OCI-LY7 (cell line): ENCODE measurements around the gene RUNX1. TPM values are rescaled to one million over a fixed set of nuclear protein-coding genes. Genes with fewer than 3 reads are reported as not detected.

Source experiments
- BruUV-seq: library from RNA; stranded (reverse); fragments of 400-500 nt; replicated peaks from 2 replicates; lab custom pipeline; 2021; lab: Mats Ljungman, UMichigan
- CTCF ChIA-PET: fragments of 300-600 bp; sonication (Branson Sonifier 250); formaldehyde crosslinking; loops from one replicate; lab custom pipeline; 2022; ENCODE audit warnings: antibody characterized with exemption; ENCODE audit not compliant: unreplicated experiment; lab: Charles Lee
- POLR2A ChIA-PET: fragments of 300-600 bp; sonication (Branson Sonifier 250); formaldehyde crosslinking; loops from one replicate; lab custom pipeline; 2022; ENCODE audit warnings: antibody characterized with exemption; lab: Charles Lee
- DNase-seq: peaks from one replicate; pipeline ENCODE4 v3.0.0-alpha.2; 2015; ENCODE audit warnings: low spot score
- H2AFZ ChIP-seq: fragments of 200-600 bp; sonication (generic), shearing (Covaris generic); 2 replicates; pipeline ENCODE4 v1.6.1; 2014; ENCODE audit warnings: mild to moderate bottlenecking, antibody characterized with exemption, low read length, moderate library complexity
- H3K27ac ChIP-seq: fragments of 200-600 bp; sonication (generic); 2 replicates; pipeline ENCODE4 v1.5.1; 2014; ENCODE audit warnings: mixed run types, low read depth, mild to moderate bottlenecking, moderate library complexity, low read length, inconsistent platforms; ENCODE audit not compliant: poor library complexity, severe bottlenecking
- H3K36me3 ChIP-seq: fragments of 200-600 bp; sonication (generic); 2 replicates; pipeline ENCODE4 v1.6.1; 2014; ENCODE audit warnings: mild to moderate bottlenecking, antibody characterized with exemption, low read length, moderate library complexity, mixed read lengths; ENCODE audit not compliant: insufficient read depth
- H3K4me1 ChIP-seq: fragments of 200-600 bp; sonication (generic); 2 replicates; pipeline ENCODE4 v1.5.1; 2014; ENCODE audit warnings: mild to moderate bottlenecking, low read length; ENCODE audit not compliant: insufficient read depth, poor library complexity, severe bottlenecking
- H3K4me2 ChIP-seq: fragments of 200-600 bp; sonication (generic); 2 replicates; pipeline ENCODE4 v1.6.1; 2014; ENCODE audit warnings: mild to moderate bottlenecking, low read length
- H3K4me3 ChIP-seq: fragments of 200-600 bp; sonication (generic); 2 replicates; pipeline ENCODE4 v1.5.1; 2014; ENCODE audit warnings: mild to moderate bottlenecking, low read depth, low read length; ENCODE audit not compliant: poor library complexity, severe bottlenecking
- H3K79me2 ChIP-seq: fragments of 200-600 bp; sonication (generic); 2 replicates; pipeline ENCODE4 v1.6.1; 2016; ENCODE audit warnings: low read depth, mild to moderate bottlenecking, low read length, moderate library complexity, mixed read lengths; ENCODE audit not compliant: insufficient read depth
- H3K9me2 ChIP-seq: fragments of 200-600 bp; sonication (generic); 2 replicates; pipeline ENCODE4 v1.6.1; 2016; ENCODE audit warnings: mild to moderate bottlenecking, low read length, mixed read lengths; ENCODE audit not compliant: insufficient read depth
- H3K9me3 ChIP-seq: fragments of 200-600 bp; sonication (generic); 2 replicates; pipeline ENCODE4 v1.6.1; 2014; ENCODE audit warnings: mild to moderate bottlenecking, mixed run types, low read length, mixed read lengths
- H4K20me1 ChIP-seq: fragments of 200-600 bp; sonication (generic); 2 replicates; pipeline ENCODE4 v1.6.1; 2014; ENCODE audit warnings: mild to moderate bottlenecking, antibody characterized with exemption, low read length, moderate library complexity, mixed read lengths; ENCODE audit not compliant: insufficient read depth
- EZH2phosphoT487 ChIP-seq: fragments of 200-600 bp; sonication (generic); IDR thresholded peaks from 2 replicates; pipeline ENCODE4 v1.6.1; 2018; ENCODE audit warnings: low read depth, borderline replicate concordance, mild to moderate bottlenecking, mixed run types, antibody characterized with exemption, low read length, moderate library complexity, mixed read lengths
- intact Hi-C: fragments of 100-400 bp; cut with micrococcal nuclease; formaldehyde crosslinking; loops from one replicate; pipeline ENCODE4 v1.10.0; 2022; ENCODE audit not compliant: unreplicated experiment
- total RNA-seq, 2 experiments: library from RNA; depleted of rRNA in 1 of 2; stranded (reverse); fragments of >200 nt in 1 of 2; shearing (Covaris generic) in 1 of 2; gene quantifications; 2 replicates each; pipeline ENCODE4 v1.2.3, GENCODE V29; 2014 to 2022
- TF ChIP-seq, protein P1 (sequence below): fragments of 200-600 bp; sonication (generic); conservative IDR thresholded peaks from 2 replicates; pipeline ENCODE4 v1.5.1; 2014; ENCODE audit warnings: mild to moderate bottlenecking, antibody characterized with exemption, low read length, moderate library complexity, mixed read lengths

The RUNX1 gene
- total RNA-seq, 2 experiments from 2014 or later = 30.5 to 40.8 TPM

- H3K4me2 ChIP-seq = no peak overlapping the region
- BruUV-seq = no TSS peak
- no peaks in the 10 kb centered on the region for H4K20me1 ChIP-seq
- intact Hi-C loops = loop anchor here (10.0 kb wide), 1 partner anchor 872 kb away; no protein-coding TSS in a partner anchor
- H3K4me1 ChIP-seq = no peaks in the 10 kb centered on the region
- POLR2A ChIA-PET = no interaction called here
- no peak overlapping the region for H2AFZ ChIP-seq
- H3K9me3 ChIP-seq = no peaks in the 10 kb centered on the region
- no peaks in the 10 kb centered on the region for H3K9me2 ChIP-seq
- no peaks in the 10 kb centered on the region for H3K36me3 ChIP-seq
- TF ChIP-seq, protein P1, sequence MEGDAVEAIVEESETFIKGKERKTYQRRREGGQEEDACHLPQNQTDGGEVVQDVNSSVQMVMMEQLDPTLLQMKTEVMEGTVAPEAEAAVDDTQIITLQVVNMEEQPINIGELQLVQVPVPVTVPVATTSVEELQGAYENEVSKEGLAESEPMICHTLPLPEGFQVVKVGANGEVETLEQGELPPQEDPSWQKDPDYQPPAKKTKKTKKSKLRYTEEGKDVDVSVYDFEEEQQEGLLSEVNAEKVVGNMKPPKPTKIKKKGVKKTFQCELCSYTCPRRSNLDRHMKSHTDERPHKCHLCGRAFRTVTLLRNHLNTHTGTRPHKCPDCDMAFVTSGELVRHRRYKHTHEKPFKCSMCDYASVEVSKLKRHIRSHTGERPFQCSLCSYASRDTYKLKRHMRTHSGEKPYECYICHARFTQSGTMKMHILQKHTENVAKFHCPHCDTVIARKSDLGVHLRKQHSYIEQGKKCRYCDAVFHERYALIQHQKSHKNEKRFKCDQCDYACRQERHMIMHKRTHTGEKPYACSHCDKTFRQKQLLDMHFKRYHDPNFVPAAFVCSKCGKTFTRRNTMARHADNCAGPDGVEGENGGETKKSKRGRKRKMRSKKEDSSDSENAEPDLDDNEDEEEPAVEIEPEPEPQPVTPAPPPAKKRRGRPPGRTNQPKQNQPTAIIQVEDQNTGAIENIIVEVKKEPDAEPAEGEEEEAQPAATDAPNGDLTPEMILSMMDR = no peak
- no peak for TF ChIP-seq EZH2phosphoT487
- CTCF ChIA-PET = no interaction called here
- no peaks in the 10 kb centered on the region for H3K79me2 ChIP-seq
- H3K27ac ChIP-seq = no peak overlapping the region
- no peak for DNase-seq
- H3K4me3 ChIP-seq = no peak overlapping the region
These were observed 305.8 kb downstream of the RUNX1 start for GRCh38 chr21:34743285-34743684.

- Histone ChIP-seq H3K4me1 (no peaks in the 10 kb centered on the region), H4K20me1 (no peaks in the 10 kb centered on the region), H3K79me2 (no peaks in the 10 kb centered on the region), H3K9me3 (no peaks in the 10 kb centered on the region), H3K4me3 (no peak overlapping the region), H3K4me2 (no peak overlapping the region), H3K9me2 (no peaks in the 10 kb centered on the region), H3K36me3 (no peaks in the 10 kb centered on the region), H3K27ac (no peak overlapping the region), H2AFZ (no peak overlapping the region)
- no peak for DNase-seq
- intact Hi-C loops = loop anchor here (10.0 kb wide), 1 partner anchor 875 kb away; no protein-coding TSS in a partner anchor
- TF ChIP-seq EZH2phosphoT487 = no peak
- TF ChIP-seq, protein P1 = no peak
- BruUV-seq = no TSS peak
- ChIA-PET CTCF (no interaction called here), POLR2A (no interaction called here)
These were observed 308.9 kb downstream of the RUNX1 start for GRCh38 chr21:34740198-34740597.
